Globus pallidus (tissue), 1 donor: ENCODE results near the gene OTOGL.
"Not testable (repeated sequence)": the region's sequence is repeated elsewhere in the genome, so short reads cannot be mapped to it uniquely, and the experiment has no call there.

ENCODE experiments used
- DNase-seq: peaks from one replicate; pipeline ENCODE4 v3.0.0-alpha.2; 2015; ENCODE audit warnings: low spot score

Gene OTOGL

DNA sequence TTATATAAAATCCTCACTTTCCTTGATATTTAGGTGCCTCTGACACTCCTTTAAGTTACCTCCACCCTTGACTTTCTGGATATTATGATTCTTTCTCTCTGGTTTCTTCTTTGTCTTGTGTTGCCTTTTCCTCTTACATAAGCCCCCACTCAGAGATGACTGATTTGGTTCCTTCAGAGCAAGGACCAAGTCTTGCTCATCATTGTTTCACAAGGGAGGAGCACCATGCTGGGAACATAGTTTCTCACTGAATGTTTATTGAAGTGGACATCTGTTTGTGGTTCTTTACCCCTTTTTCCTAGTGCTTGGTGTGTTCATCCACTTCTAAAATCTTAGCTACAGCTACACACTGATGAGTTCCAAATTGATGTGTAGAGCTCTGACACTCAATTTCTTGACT is 183.4 kb downstream of the OTOGL start:
- no peak for DNase-seq

DNA sequence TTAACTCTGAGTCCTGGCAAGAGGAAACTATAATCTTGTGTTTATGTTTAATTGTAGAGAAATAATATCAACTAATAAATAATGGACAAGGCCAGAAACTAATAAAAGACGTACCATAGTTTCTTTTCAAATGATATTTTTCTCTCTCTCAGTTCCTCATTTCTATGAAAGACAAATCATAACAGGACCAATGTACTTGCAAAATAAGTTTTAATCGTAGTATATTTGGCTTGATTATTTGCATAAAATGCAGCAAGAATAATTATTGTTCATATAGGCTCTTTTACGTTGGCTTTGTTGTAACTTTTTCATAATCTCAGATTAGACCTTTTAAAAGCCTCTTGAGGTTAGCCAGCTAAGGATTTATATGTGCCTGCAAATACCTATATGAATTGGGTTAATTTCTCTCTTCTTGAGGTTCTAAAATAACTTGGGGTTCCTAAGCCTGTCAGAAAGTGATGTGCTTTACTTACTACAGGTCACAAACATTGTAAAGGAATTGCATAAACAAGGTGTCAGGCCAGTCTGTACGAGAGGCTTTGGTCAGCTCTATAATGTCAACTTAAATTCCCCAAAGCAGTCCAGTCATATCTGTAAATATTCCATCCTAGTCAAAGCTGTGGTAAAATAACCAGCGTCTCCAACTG is 191.9 kb downstream of the OTOGL start:
- DNase-seq, result no peak

DNA sequence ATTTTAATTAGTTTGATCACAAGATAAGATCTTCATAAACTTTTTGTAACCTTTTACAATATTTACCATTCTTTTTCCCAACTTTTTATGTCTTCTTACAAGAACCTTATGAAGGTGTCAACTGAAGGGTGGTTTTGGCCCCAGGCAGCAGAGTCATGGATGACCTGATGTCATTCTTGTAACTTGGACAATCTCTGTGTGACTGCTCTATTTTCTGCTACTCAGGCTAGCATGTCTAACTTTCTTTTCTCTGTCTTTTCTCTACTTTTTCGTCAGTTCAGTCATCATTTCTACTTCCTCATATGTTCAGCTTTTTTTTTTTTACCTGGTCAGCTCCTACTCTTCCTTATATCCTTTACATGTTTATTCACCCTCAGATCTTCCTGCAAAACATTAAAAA is 194.0 kb downstream of the OTOGL start:
- no peak for DNase-seq

DNA sequence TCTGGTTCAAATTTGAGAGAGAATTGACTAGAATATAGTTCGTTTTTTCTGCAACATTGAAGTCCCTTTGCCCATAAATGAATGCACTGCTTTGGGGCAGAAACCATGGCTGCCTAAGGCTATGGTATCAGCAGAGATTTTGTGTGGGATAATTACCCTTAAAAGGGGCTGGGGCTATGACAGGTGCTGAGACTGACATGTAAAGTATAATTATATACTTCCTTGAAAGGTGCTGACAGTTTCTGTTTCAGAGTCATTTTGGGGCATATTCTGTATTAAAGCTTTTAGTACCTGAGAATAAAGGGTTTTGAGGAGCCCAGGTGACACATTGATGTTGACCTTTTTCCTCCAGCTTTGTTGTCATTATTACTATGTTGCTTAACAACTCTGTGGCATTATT is 194.4 kb downstream of the OTOGL start:
- no peak for DNase-seq

DNA sequence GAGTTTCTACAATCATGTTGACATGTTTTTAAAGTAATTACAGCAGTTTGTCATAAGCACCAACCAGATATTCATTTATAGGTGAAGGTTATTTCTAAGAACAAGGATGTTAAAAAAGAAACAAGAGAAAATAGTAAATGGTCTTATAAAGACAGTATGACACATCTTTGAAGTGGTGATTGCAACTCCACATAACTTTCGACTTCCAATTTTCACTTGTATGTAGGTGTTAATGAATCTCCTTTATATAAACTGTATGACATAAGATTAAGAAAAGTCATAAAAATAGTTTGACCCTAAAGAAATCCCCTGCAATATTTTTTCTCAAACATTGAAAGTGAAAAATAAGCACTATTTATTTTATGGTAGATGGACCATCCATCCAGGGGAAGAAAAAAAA is 199.9 kb downstream of the OTOGL start:
- no peak for DNase-seq

DNA sequence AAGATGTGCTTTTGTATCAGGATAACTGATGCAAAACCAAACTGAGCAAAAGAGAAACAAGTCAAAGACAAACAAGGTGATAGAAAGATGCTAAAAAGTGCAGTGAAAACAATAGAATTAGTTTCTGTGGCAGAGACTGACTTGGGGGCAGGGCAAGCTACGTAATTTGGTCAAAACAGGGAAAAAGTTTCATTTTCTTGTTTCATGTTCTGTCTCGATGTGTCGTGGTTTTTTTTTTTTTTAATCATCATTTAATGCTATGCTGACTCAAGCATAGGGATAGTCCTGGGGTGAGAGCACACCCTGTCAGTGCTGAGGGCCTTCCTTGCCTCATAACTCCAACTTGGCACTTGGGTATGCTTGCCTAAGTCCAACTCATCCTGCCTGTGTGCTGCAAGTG is 200.6 kb downstream of the OTOGL start:
- no peak for DNase-seq

DNA sequence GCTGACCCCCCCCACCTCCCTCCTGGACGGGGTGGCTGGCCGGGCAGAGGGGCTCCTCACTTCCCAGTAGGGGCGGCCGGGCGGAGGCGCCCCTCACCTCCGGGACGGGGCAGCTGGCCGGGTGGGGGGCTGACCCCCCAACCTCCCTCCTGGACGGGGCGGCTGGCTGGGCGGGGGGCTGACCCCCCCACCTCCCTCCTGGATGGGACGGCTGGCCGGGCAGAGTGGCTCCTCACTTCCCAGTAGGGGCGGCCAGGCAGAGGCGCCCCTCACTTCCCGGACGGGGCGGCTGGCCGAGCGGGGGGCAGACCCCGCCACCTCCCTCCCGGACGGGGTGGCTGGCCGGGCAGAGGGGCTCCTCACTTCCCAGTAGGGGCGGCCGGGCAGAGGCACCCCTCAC is 208.1 kb downstream of the OTOGL start:
- not testable (repeated sequence) for DNase-seq

DNA sequence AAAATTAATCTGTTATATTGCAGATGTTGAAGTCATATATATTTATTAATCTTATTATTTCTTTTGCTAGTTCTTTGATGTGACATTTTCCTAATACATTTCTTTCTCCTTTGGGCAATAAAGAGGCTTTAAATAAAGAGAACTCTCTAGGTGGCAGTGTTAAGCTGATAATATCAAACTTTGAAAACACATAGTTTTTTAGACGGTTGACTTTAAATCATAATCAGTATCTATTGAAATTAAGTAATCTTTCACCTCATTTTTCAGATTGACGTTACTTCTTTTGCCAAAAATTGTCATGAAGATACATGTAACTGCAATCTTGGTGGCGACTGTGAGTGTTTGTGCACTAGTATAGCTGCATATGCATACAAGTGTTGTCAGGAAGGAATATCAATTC is 213.9 kb downstream of the OTOGL start:
- DNase-seq, result no peak

DNA sequence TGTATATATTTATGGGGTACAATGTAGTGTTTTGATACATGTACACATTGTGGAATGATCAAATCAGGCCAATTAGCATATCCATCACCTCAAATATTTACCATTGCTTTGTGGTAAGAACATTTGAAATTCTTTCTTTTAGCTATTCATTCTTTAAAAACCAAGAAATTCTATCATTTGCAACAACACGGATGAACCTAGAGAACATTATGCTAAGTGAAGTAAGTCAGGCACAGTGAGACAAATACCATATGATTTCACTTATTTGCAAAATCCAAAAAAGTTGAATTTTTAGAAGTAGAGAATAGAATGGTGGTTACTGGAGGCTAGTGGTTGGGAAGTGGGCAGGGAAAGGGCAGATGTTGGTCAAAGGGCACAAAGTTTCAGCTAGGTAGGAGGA is 215.4 kb downstream of the OTOGL start:
- no peak for DNase-seq

DNA sequence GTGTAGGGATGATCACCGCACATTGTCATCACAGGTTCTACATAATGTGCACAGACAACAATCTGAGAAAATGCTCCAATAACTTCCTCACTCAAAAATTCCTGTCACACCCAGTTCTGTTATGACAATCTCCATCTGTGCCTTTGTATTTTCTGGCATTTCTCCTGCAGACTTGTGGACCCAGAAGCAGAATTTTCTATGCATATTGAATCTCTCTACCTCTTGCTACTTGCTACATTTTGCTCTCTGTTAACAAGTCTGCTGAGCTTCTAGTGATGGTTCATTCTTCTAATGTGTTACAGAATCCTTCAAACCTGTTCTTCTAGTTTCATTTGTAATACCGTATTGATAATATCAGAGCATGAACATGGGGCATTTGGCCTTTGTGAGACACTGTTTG is 216.9 kb downstream of the OTOGL start:
- no peak for DNase-seq

DNA sequence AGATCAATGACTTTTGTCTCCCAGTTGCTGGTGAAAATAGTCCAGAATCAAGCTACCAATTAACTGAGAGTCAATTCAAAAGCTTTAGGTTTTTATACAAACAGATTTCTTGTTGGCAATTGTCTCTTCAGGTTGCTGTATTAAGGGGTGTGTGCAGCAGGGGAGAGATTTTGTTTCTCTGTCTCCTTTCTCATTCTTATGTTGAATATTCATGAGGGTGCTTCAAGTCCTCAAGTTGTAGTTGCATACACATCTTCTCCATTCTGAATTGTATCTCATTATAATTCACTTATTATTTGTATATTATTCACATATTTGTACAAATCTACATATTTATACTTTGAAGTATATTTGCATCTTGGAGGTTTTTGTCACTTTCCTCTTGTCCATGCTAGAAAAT is 218.0 kb downstream of the OTOGL start:
- no peak for DNase-seq

DNA sequence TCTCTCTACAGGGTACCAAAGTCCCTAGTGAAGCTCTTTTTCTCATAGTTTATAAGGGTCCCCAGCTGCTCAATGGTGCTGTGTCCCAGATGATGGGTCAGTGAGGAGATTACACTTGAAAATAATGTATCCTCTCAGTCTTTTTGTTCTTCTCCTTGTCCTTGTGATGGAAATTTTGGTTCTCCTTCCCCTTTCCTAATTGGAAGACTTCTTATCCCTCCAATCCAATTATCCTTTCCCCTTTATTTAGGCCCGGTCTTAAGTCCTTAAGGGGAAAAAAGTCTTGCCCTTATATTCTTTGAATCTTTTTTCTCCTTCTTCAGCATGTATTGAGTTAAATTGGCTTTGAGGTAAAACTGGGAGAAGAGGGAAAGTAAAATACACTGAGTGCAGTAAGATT is 218.6 kb downstream of the OTOGL start:
- DNase-seq, result no peak

DNA sequence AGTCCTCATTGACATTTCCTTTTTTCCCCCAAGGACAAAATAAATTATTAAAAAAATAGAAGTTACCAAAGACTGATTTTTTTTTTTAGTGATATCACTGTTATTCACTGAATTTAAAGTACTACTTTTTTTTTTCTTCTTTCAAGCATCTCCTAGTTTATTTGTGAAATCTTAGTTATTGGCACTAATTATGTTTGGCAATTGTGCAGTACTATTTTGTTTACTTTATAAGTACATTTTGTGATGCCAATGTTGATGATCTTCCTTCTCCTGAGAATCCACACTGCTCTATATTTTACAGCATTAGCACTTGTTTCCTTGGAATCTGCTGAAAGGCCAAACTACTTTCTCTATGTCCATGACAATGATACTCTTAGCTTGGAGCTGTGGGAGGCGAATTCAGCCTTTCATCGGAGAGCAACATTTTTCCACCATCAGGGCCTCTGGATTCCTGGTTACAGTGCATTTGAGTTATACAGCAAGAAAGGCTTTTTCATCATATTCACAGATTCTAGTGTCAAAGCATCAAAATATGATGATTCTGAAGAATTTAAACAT is 220.9 kb downstream of the OTOGL start:
- no peak for DNase-seq

DNA sequence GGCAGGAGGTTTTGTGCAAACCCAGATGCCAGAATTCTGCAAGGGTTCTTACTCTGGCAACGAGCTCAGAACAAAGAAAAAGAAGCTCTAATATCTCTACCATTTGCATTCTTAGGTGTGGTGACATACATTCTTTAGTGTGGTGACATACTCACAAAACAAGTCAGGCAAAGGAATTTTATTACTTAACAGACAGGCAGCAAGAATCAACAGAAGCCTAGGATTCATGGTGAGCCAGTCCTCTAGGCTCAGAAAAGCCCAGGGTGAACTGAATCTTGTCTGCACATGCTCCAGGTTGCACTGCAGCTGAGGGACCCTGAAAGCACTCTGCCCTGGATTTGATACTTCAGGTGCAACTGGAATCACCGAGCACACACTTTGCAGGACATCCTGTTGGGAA is 222.3 kb downstream of the OTOGL start:
- DNase-seq, result no peak

DNA sequence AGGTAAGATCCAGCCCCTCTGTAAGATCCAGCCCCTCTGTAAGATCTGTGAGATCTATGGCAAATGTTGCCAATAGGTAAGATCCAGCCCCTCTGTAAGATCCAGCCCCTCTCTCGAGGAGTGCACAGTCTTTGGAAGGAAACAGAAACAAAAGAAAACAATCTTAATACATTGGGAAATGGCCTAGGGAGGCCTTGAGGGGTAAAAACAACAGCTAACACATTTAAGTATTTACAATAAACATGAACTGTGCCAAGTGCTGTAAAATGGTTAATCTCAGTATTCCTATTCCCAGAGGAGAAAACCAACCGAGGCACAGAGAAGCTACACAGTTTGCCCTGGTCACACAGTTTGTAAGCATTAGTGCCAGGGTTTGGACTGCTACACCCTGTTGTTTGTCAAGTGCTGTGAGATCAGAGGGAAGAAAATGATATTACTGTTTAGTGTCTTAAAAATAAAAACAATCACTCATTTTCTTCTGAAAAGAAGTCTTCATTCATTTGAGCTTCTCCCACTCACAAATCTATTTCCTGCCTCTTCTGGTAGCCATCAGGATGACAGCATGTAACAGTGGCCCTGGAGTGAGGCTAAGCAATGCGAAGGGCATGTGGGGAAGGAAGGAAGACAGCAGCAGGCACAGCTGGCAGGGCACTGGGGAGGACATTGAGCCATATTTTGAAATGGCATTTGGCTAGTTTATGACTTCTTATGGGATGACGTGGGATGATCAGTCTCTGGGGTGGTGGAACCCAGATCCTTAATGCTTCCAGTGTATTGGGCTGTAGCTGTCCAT is 226.0 kb downstream of the OTOGL start:
- DNase-seq, result no peak

DNA sequence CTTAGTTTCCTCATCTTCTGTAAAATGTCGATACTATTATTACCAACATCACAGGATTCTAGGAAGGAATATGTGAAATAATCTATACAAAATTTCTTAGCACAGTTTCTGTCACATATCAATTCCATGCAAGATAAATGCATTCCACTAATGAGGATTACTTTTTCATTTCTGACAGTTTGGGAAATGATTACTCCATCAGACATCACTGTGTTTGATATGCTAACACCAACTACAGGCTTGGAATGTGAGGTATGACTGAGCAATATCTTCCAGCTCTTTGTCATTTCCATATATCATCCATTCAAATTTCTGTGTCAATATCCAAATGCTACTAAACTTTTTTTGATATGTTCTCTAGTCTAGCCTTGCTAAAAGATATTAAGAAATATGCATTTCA is 233.5 kb downstream of the OTOGL start:
- DNase-seq, result no peak

DNA sequence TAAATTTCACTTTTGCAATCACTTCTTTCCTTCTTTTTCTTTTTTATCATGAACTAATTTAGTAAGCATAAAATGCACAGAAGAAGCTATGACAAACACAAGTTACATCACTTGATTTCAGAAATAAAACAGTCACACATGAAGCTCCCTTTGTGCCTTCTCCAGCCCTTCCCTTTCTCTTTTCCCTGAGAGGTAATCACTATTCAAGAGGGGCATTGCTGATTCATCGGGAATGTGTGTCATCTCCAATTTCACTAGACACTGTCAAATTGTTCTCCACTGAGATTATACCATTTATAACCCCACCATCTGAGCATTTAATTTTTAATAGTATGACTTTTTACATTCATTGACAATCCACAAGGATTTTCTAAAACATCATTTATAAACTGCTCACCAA is 253.1 kb downstream of the OTOGL start:
- no peak for DNase-seq

DNA sequence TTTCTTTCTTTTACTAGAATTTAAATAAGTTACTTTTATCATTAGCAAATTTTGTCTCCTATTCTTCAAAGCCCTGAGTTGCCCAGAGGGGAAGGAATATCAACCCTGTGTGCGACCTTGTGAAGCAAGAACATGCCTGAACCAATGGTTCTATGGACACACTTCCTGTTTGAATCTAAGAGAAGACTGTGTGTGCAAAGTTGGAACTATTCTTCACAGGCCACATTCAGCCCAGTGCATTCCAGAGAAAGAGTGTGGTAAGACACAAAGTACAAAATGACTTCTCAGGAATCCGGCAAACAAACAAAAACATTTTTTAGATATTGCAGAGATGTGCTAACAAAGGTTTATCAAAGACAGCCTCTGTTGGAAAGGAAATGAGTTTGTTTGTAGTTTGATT is 253.9 kb downstream of the OTOGL start:
- DNase-seq, result no peak

DNA sequence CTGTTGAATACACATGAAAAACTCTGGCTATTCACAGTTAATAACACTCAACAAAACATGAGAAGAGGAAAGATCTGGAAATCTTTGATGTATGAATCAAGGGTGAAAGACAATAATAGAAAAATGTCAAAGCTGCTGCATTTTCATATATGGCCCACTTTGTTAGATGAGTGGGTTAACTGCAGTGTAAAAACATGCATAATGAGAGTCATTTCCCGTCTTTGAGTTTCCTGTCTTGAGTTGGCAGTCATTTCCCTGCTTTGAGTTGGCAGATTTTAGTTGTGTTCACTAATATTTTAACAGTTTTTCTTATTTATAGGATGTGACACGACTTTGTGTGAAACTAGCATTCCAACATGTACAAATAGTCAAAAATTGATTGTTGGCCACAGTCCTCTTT is 256.8 kb downstream of the OTOGL start:
- no peak for DNase-seq

DNA sequence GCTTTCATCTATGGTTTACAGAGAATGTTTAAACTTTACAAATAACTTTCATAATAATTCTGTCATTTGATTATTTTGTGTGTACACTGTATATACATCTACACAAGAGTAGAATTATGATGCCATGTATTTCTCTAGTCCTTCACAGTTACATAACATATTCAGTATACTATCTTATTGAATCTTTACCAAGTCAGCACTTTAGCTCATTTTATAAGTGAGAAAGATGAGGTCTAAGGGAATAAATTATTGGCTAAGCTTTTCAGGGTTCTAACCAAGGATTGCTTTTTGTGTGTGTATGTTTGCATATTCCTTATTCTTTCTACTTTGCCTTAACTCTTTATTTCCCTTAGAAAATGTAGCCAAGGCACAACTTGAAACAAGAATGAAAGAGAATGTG is 260.4 kb downstream of the OTOGL start:
- no peak for DNase-seq

DNA sequence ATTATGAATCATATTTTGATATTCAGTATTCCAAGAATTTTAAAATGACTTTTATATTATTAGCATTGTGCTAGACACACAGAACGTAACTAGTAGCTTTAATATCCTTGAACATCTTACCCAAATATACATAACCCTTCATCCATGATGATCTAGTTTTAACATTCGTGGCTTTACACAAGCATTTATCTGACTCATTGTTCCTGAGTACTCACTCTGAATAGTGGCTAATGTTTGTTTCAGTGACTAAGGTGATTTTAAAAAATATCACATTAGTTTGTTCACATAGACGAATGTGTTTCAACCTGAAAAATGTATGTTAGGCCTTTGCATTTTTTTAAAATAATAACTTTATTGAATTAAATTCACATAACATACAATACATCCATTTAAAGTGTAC is 264.7 kb downstream of the OTOGL start:
- no peak for DNase-seq

DNA sequence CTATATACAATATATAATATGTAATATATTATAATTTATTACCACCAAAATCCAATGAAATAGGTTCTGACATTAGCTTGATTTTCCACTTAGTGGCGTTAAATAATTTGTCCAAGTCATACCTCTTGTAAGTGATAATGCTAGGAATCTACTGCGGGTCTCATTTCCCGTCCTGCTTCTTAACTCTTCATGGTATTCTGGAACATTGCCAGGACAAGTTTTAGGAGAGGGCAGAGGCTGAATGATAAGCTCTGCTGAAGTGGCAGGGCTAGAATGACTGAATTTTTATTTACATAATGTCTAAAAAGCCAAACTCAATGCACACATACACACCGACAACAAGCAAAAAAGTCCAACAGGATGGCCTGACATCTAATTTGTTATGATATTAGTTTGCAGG is 274.3 kb downstream of the OTOGL start:
- no peak for DNase-seq

DNA sequence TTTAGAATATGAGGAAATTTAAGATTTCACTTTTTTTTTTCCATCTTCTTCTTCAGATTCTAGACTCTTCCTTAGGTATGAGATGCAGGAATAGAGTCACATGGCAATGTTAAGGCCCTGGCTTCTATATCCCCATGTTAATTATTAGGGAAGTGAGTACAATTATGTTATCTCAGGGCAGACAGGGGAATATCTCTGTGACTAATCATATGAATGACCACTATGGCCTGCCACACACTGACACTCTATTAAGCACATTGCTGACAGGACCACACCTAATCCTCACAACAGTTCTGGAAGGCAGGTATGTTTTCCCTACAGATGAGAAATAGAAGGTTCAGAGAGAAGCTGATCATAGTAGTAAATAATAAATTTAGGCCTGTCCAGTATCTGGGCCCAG is 275.3 kb downstream of the OTOGL start:
- DNase-seq, result no peak
